ENCODE data around the gene ZNF678.
"Not testable (repeated sequence)": the region's sequence is repeated elsewhere in the genome, so short reads cannot be mapped to it uniquely, and the experiment has no call there.

ZNF678 gene

GRCh38 chr1:227596222-227596621, 32.9 kb downstream of the ZNF678 start:
- DNase-seq (ENCODE audit: low spot score), result not testable (repeated sequence)

- no peak for DNase-seq (ENCODE audit: low spot score)
Measured at GRCh38 chr1:227603327-227603726, 40.0 kb downstream of the ZNF678 start.

GRCh38 chr1:227604446-227604845, 41.1 kb downstream of the ZNF678 start:
- DNase-seq (ENCODE audit: low spot score), result no peak

GRCh38 chr1:227606271-227606670, 42.9 kb downstream of the ZNF678 start:
- DNase-seq (ENCODE audit: low spot score), result not testable (repeated sequence)

- no peak for DNase-seq (ENCODE audit: low spot score)
Measured at GRCh38 chr1:227607336-227607898, 44.1 kb downstream of the ZNF678 start.

GRCh38 chr1:227612658-227613057, 49.3 kb downstream of the ZNF678 start:
- no peak for DNase-seq (ENCODE audit: low spot score)

- no peak for DNase-seq (ENCODE audit: low spot score)
Measured at GRCh38 chr1:227613526-227613925, 50.2 kb downstream of the ZNF678 start.

GRCh38 chr1:227621211-227621610, 57.9 kb downstream of the ZNF678 start:
- no peak for DNase-seq (ENCODE audit: low spot score)

GRCh38 chr1:227622739-227623475, 59.6 kb downstream of the ZNF678 start:
- no peak for DNase-seq (ENCODE audit: low spot score)

GRCh38 chr1:227632325-227632724, 69.0 kb downstream of the ZNF678 start:
- DNase-seq (ENCODE audit: low spot score), result no peak

- no peak for DNase-seq (ENCODE audit: low spot score)
Measured at GRCh38 chr1:227635596-227635995, 72.2 kb downstream of the ZNF678 start.

- no peak for DNase-seq (ENCODE audit: low spot score)
Measured at GRCh38 chr1:227654431-227654830, 91.1 kb downstream of the ZNF678 start.

GRCh38 chr1:227654858-227655752, 91.7 kb downstream of the ZNF678 start:
- DNase-seq (ENCODE audit: low spot score), result peak; percentile 1

- no peak for DNase-seq (ENCODE audit: low spot score)
Measured at GRCh38 chr1:227661495-227661894, 98.1 kb downstream of the ZNF678 start.

GRCh38 chr1:227662933-227663332, 99.6 kb downstream of the ZNF678 start:
- DNase-seq (ENCODE audit: low spot score), result no peak

- DNase-seq (ENCODE audit: low spot score), result no peak
Measured at GRCh38 chr1:227666286-227666685, 102.9 kb downstream of the ZNF678 start.

GRCh38 chr1:227673441-227673840, 110.1 kb downstream of the ZNF678 start:
- no peak for DNase-seq (ENCODE audit: low spot score)

GRCh38 chr1:227685807-227686206, 122.5 kb downstream of the ZNF678 start:
- DNase-seq (ENCODE audit: low spot score), result peak; percentile 79

GRCh38 chr1:227697321-227697864, 134.0 kb downstream of the ZNF678 start:
- DNase-seq (ENCODE audit: low spot score), result no peak

- not testable (repeated sequence) for DNase-seq (ENCODE audit: low spot score)
Measured at GRCh38 chr1:227701631-227702030, 138.3 kb downstream of the ZNF678 start.

- DNase-seq (ENCODE audit: low spot score), result no peak
Measured at GRCh38 chr1:227707846-227708245, 144.5 kb downstream of the ZNF678 start.

GRCh38 chr1:227709451-227709850, 146.1 kb downstream of the ZNF678 start:
- no peak for DNase-seq (ENCODE audit: low spot score)
